K562 (cell line): ENCODE results near the gene CLIC3. TPM values are rescaled to one million over a fixed set of nuclear protein-coding genes. Genes with fewer than 3 reads are reported as not detected.
A peak's percentile ranks its signal among the peaks of the same experiment; 100 is the strongest.

Source experiments
- ATF1 ChIP-seq, 2 experiments: fragments of 450-650 bp in 1 of 2; IDR thresholded peaks; 2 replicates each; pipeline ENCODE4 v1.6.1; 2016; ENCODE audit warnings: missing compliant biosample characterization in 1 of 2, missing genetic modification characterization in 1 of 2
- ESRRA ChIP-seq: fragments of 450-650 bp; IDR thresholded peaks from 2 replicates; pipeline ENCODE4 v1.6.1; 2014; ENCODE audit warnings: low read depth, mild to moderate bottlenecking, moderate library complexity, borderline replicate concordance
- L3MBTL2 ChIP-seq: fragments of 450-650 bp; IDR thresholded peaks from 2 replicates; pipeline ENCODE4 v1.6.1; 2016; ENCODE audit warnings: mild to moderate bottlenecking, moderate library complexity
- MAX ChIP-seq: sonication (generic); formaldehyde crosslinking; IDR thresholded peaks from 2 replicates; pipeline ENCODE4 v1.9.0; 2022; ENCODE audit warnings: mild to moderate bottlenecking, missing genetic modification reagents
- MGA ChIP-seq: fragments of 450-650 bp; IDR thresholded peaks from 2 replicates; pipeline ENCODE4 v1.6.1; 2016; ENCODE audit warnings: mild to moderate bottlenecking, moderate library complexity
- NUFIP1 ChIP-seq: fragments of 450-650 bp; IDR thresholded peaks from 2 replicates; pipeline ENCODE4 v1.6.1; 2018; ENCODE audit not compliant: partially characterized antibody
- PKNOX1 ChIP-seq: fragments of 450-650 bp; IDR thresholded peaks from 2 replicates; pipeline ENCODE4 v1.6.1; 2016
- THAP7 ChIP-seq: fragments of 250-450 bp; sonication (Bioruptor Pico); IDR thresholded peaks from 2 replicates; pipeline ENCODE4 v1.5.0; 2021
- USF1 ChIP-seq: sonication (generic); formaldehyde crosslinking; IDR thresholded peaks from 2 replicates; pipeline ENCODE4 v1.9.0; 2022; ENCODE audit warnings: mild to moderate bottlenecking, missing genetic modification reagents
- USF2 ChIP-seq: sonication (generic); formaldehyde crosslinking; IDR thresholded peaks from 2 replicates; pipeline ENCODE4 v1.5.0; 2020; ENCODE audit warnings: missing genetic modification reagents
- ZNF165 ChIP-seq: fragments of 250-450 bp; sonication (Bioruptor Pico); IDR thresholded peaks from 2 replicates; pipeline ENCODE4 v1.4.0; 2020; ENCODE audit warnings: borderline replicate concordance
- ZNF764 ChIP-seq: fragments of 250-450 bp; sonication (Bioruptor Pico); IDR thresholded peaks from 2 replicates; pipeline ENCODE4 v1.4.0; 2020; ENCODE audit warnings: low read depth, mild to moderate bottlenecking, moderate library complexity
- polyA plus RNA-seq, 8 experiments: library from polyadenylated mRNA; depleted of rRNA in 4 of 8; stranded (reverse) in 5 of 8; unstranded in 3 of 8; fragments of >200 nt; fragmentation: Nextera tagmentation in 2 of 8; fragmentation: Illumina TruSeq in 1 of 8; extraction: Ambion mirVana in 2 of 8; extraction: Trizol in 1 of 8; gene quantifications; 2 replicates each; pipeline versions ENCODE4 v1.2.1 to v1.2.3, GENCODE V29; 2011 to 2014; ENCODE audit warnings: inconsistent platforms in 1 of 8, missing spikeins in 1 of 8
- total RNA-seq, 7 experiments: library from RNA; depleted of rRNA in 6 of 7; stranded (reverse); fragments of >200 nt in 6 of 7; fragmentation: Illumina TruSeq in 2 of 7; extraction: Trizol in 2 of 7; gene quantifications; 2 replicates each; pipeline versions ENCODE4 v1.2.1 to v1.2.3, GENCODE V29; 2011 to 2021; ENCODE audit warnings: low replicate concordance in 1 of 7

CLIC3 gene
- total and polyA plus RNA-seq, 9 of the 15 experiments (the other 6 are each of a cell fraction or from before 2014, with no cell fraction given), result 0.27 to 0.29 TPM; not detected in 7

GRCh38 chr9:136965771-136966484 is 30.4 kb downstream of the CLIC3 start (continued):
- 0 out of 2 replicates have a peak, but pooled peaks have one; percentile 9 for TF ChIP-seq MGA
- peak; percentile 79 for TF ChIP-seq USF1 (CRISPR knock-in tag)
- no peak for TF ChIP-seq ATF1 (CRISPR knock-in tag; IDR thresholded peaks at IDR 0.05)
- TF ChIP-seq ATF1 (tag; IDR thresholded peaks at IDR 0.05), result peak; percentile 50; the same call in 1 of the 2 replicates
- TF ChIP-seq NUFIP1, result no peak
- TF ChIP-seq ESRRA, result peak; percentile 91
- no peak for TF ChIP-seq ZNF165 (CRISPR knock-in tag)
- peak; percentile 71 for TF ChIP-seq L3MBTL2
- no peak for TF ChIP-seq THAP7 (CRISPR knock-in tag)
- TF ChIP-seq USF2 (CRISPR knock-in tag), result peak; percentile 74
- TF ChIP-seq PKNOX1, result peak; percentile 55
- peak; percentile 48; the same call in 1 of the 2 replicates for TF ChIP-seq MAX (CRISPR knock-in tag)
- no peak for TF ChIP-seq ZNF764
